Hepatocyte (in vitro differentiated cells): ENCODE data around the gene TCP10L. TPM values are rescaled to one million over a fixed set of nuclear protein-coding genes. Genes with fewer than 3 reads are reported as not detected.

Source experiments
- DNase-seq: peaks from one replicate; pipeline ENCODE4 v3.0.0-alpha.2; 2016; ENCODE audit warnings: low spot score
- H2AFZ ChIP-seq: fragments of 200-600 bp; sonication (generic); 2 replicates; pipeline ENCODE4 v1.6.0; 2016; ENCODE audit warnings: antibody characterized with exemption, mild to moderate bottlenecking
- H3K27ac ChIP-seq: fragments of 200-600 bp; sonication (generic); 2 replicates; pipeline ENCODE4 v1.5.1; 2016; ENCODE audit warnings: mild to moderate bottlenecking
- H3K27me3 ChIP-seq: fragments of 200-600 bp; sonication (generic); 2 replicates; pipeline ENCODE4 v1.6.1; 2016
- H3K36me3 ChIP-seq: fragments of 200-600 bp; sonication (generic); replicated peaks from 2 replicates; pipeline ENCODE4 v1.5.1; 2016; ENCODE audit warnings: low read depth; ENCODE audit not compliant: insufficient read depth
- H3K4me1 ChIP-seq: fragments of 200-600 bp; sonication (generic); 2 replicates; pipeline ENCODE4 v1.5.1; 2016; ENCODE audit warnings: mild to moderate bottlenecking, moderate library complexity; ENCODE audit not compliant: insufficient read depth
- H3K4me2 ChIP-seq: fragments of 200-600 bp; sonication (generic); 2 replicates; pipeline ENCODE4 v1.6.0; 2016
- H3K4me3 ChIP-seq: fragments of 200-600 bp; sonication (generic); 2 replicates; pipeline ENCODE4 v1.5.1; 2016; ENCODE audit warnings: mild to moderate bottlenecking
- H3K79me2 ChIP-seq: fragments of 200-600 bp; sonication (generic); 2 replicates; pipeline ENCODE4 v1.6.0; 2017; ENCODE audit warnings: mild to moderate bottlenecking
- H3K9me2 ChIP-seq: fragments of 200-600 bp; sonication (generic); replicated peaks from 2 replicates; pipeline ENCODE4 v1.6.0; 2017; ENCODE audit warnings: mild to moderate bottlenecking; ENCODE audit not compliant: insufficient read depth
- H3K9me3 ChIP-seq: fragments of 200-600 bp; sonication (generic); 2 replicates; pipeline ENCODE4 v1.5.1; 2016; ENCODE audit warnings: low read depth, mild to moderate bottlenecking
- H4K20me1 ChIP-seq: fragments of 200-600 bp; sonication (generic); 2 replicates; pipeline ENCODE4 v1.6.0; 2016; ENCODE audit warnings: mild to moderate bottlenecking; ENCODE audit not compliant: insufficient read depth, poor library complexity, severe bottlenecking
- CTCF ChIP-seq: fragments of 200-600 bp; sonication (generic); IDR thresholded peaks from 2 replicates; pipeline ENCODE4 v1.5.1; 2016; ENCODE audit warnings: antibody characterized with exemption, mild to moderate bottlenecking; ENCODE audit not compliant: poor library complexity
- EZH2 ChIP-seq: fragments of 200-600 bp; sonication (generic); IDR thresholded peaks from 2 replicates; pipeline ENCODE4 v1.6.1; 2016; ENCODE audit warnings: antibody characterized with exemption, mild to moderate bottlenecking, borderline replicate concordance
- EZH2phosphoT487 ChIP-seq: fragments of 200-600 bp; sonication (generic); IDR thresholded peaks from one replicate; pipeline ENCODE4 v1.6.1; 2018; ENCODE audit warnings: antibody characterized with exemption, mild to moderate bottlenecking, low read depth, moderate library complexity; ENCODE audit not compliant: unreplicated experiment, severe bottlenecking
- WGBS: methylation state at CpG from one replicate; pipeline ENCODE4 v1.1.6; 2016; ENCODE audit warnings: low lambda C conversion rate; ENCODE audit errors: missing lambda C conversion rate; 5-methylcytosine and 5-hydroxymethylcytosine counted together
- polyA plus RNA-seq: library from polyadenylated mRNA; unstranded; fragments of >200 nt; fragmentation: Nextera tagmentation; extraction: Ambion mirVana; gene quantifications from 2 replicates; pipeline ENCODE4 v1.2.1, GENCODE V29; 2016
- total RNA-seq: library from RNA; depleted of rRNA; stranded (reverse); fragments of >200 nt; gene quantifications from 2 replicates; pipeline ENCODE4 v1.2.3, GENCODE V29; 2014

The TCP10L gene
- total and polyA plus RNA-seq, 2 experiments from 2014 or later: 0.40 to 1.0 TPM

GRCh38 chr21:32574946-32575925 is 10.1 kb downstream of the TCP10L start:
- H3K9me2 ChIP-seq: no peaks in the 10 kb centered on the region
- no peak for TF ChIP-seq EZH2phosphoT487
- no peak for TF ChIP-seq EZH2
- no peak for TF ChIP-seq CTCF
- no peak overlapping the region for H2AFZ ChIP-seq
- no peaks in the 10 kb centered on the region for H3K36me3 ChIP-seq
- H4K20me1 ChIP-seq: no peaks in the 10 kb centered on the region
- no peaks in the 10 kb centered on the region for H3K4me1 ChIP-seq
- H3K27ac ChIP-seq: no peak overlapping the region
- H3K4me2 ChIP-seq: no peak overlapping the region
- no peaks in the 10 kb centered on the region for H3K79me2 ChIP-seq
- no peak for DNase-seq
- H3K27me3 ChIP-seq: peaks cover 4% of the 10 kb centered on the region
- no peaks in the 10 kb centered on the region for H3K9me3 ChIP-seq
- WGBS: 94% methylated on average over 26 of the region's 26 CpGs
- no peak overlapping the region for H3K4me3 ChIP-seq

DNA sequence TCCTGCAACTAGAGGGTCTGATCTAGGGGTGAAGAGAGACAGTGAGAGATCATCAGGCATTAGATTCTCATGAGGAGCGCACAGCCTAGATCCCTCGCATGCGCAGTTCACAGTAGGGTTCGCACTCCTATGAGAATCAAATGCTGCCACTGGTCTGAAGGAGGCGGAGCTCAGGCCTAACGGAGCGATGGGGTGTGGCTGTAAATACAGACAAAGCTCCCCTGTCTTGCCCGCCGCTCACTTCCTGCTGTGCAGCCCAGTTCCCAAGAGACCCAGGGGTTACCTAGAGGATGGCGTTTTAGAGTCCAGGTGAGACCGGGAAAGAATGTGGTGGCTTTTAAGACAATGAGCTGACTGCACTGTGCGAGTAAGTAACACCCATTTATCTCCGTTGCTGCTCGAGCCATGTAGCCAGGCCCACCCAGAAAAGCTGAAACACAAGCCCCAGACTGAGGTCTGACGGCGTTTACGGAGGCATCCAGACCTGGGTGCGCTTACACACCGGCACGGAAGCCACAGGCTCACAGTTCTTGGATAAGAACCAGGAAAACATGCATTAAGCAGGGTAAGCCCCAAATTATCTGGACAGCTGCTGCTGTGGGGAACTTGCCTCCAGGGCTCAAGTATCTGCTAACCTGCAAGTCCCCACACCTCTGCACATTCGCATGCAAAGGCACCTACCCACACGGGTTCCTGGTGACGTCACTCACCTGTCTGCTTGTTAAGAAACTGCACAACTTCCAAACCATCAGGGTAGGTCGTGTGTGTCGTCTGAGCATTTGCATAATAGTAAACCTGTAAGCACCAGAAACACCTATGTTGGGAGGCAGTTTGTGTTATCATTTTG is 12.5 kb downstream of the TCP10L start:
- WGBS: 63% methylated on average over 25 of the region's 25 CpGs
- no peak for DNase-seq
- no peak for TF ChIP-seq EZH2phosphoT487
- TF ChIP-seq CTCF: no peak
- TF ChIP-seq EZH2: no peak

DNA sequence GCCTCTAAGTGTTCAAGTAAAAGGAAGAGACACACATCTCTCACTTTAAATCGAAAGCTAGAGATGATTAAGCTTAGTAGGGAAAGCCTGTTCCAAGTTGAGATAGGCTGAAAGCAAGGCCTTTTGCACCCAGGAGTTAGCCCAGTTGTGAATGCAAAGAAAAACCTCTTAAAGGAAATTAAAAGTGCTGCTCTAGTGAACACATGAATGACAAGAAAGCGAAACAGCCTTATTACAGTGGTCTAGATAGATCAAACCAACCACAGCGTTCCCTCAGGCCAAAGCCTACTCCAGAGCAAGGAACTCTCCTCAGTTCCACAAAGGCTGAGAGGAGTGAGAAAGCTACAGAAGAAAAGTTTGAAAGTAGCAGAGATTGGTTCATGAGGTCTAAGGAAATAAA is 14.9 kb downstream of the TCP10L start:
- no peak overlapping the region for H2AFZ ChIP-seq
- no peaks in the 10 kb centered on the region for H3K9me3 ChIP-seq
- no peaks in the 10 kb centered on the region for H3K79me2 ChIP-seq
- WGBS: 95% methylated on average over 3 of the region's 3 CpGs
- no peaks in the 10 kb centered on the region for H3K9me2 ChIP-seq
- no peak overlapping the region for H3K27ac ChIP-seq
- DNase-seq: no peak
- H4K20me1 ChIP-seq: no peaks in the 10 kb centered on the region
- TF ChIP-seq EZH2phosphoT487 (no peak), CTCF (no peak), EZH2 (no peak)
- no peak overlapping the region for H3K4me3 ChIP-seq
- H3K27me3 ChIP-seq: peaks cover 4% of the 10 kb centered on the region
- H3K4me2 ChIP-seq: no peak overlapping the region
- H3K36me3 ChIP-seq: no peaks in the 10 kb centered on the region
- no peaks in the 10 kb centered on the region for H3K4me1 ChIP-seq

More for the DNA sequence above, 12.5 kb downstream of the TCP10L start:
- Histone ChIP-seq H3K4me1 (no peaks in the 10 kb centered on the region), H3K9me3 (no peaks in the 10 kb centered on the region), H3K27me3 (peaks cover 4% of the 10 kb centered on the region), H3K4me3 (no peak overlapping the region), H3K36me3 (no peaks in the 10 kb centered on the region), H3K79me2 (no peaks in the 10 kb centered on the region), H3K27ac (no peak overlapping the region), H3K9me2 (no peaks in the 10 kb centered on the region), H3K4me2 (peak overlapping the region; percentile 16), H2AFZ (no peak overlapping the region), H4K20me1 (no peaks in the 10 kb centered on the region)
